H1 (cell line): Measurements from ENCODE around the gene PSMB1. TPM values are rescaled to one million over a fixed set of nuclear protein-coding genes. Genes with fewer than 3 reads are reported as not detected.

ENCODE experiments used
- CBX5 ChIP-seq: fragments of 300-800, 300-1000 bp; sonication (generic); IDR thresholded peaks from 2 replicates; pipeline ENCODE4 v1.7.1; 2016; ENCODE audit warnings: antibody characterized with exemption, low read length, low read depth
- CHD1 ChIP-seq: IDR thresholded peaks from 2 replicates; pipeline ENCODE4 v1.6.1; 2012; ENCODE audit warnings: low read depth, low read length, improper control_type of control experiment
- FOSL1 ChIP-seq: IDR thresholded peaks from 2 replicates; pipeline ENCODE4 v1.6.1; 2011; ENCODE audit warnings: mild to moderate bottlenecking, low read depth, low read length, moderate library complexity; ENCODE audit not compliant: insufficient read depth
- GTF2F1 ChIP-seq: IDR thresholded peaks from 2 replicates; pipeline ENCODE4 v1.6.1; 2012; ENCODE audit warnings: low read depth, low read length, improper control_type of control experiment, borderline replicate concordance
- KDM4A ChIP-seq: IDR thresholded peaks from one replicate; pipeline ENCODE4 v1.7.1; 2012; ENCODE audit warnings: low read depth, mild to moderate bottlenecking, moderate library complexity, low read length, inconsistent platforms; ENCODE audit not compliant: severe bottlenecking
- MAFK ChIP-seq: IDR thresholded peaks from 2 replicates; pipeline ENCODE4 v1.6.1; 2012; ENCODE audit warnings: low read depth, mild to moderate bottlenecking, improper control_type of control experiment, low read length
- SIRT6 ChIP-seq: IDR thresholded peaks from one replicate; pipeline ENCODE4 v1.7.1; 2012; ENCODE audit warnings: low read length, inconsistent platforms
- SUZ12 ChIP-seq: fragments of 200-600 bp; sonication (generic); IDR thresholded peaks from 2 replicates; pipeline ENCODE4 v1.6.1; 2012; ENCODE audit warnings: mild to moderate bottlenecking, inconsistent platforms, low read length, moderate library complexity, mixed read lengths
- polyA plus RNA-seq, 7 experiments: library from polyadenylated mRNA; depleted of rRNA in 3 of 7; stranded (reverse) in 5 of 7; unstranded in 2 of 7; fragments of >200 nt in 5 of 7; fragments of 200-250 nt in 2 of 7; gene quantifications; 1 replicate in 5 of 7; 2 replicates in 1 of 7; 4 replicates in 1 of 7; pipeline versions ENCODE4 v1.2.1 to v1.2.3, GENCODE V29; 2011 to 2013; ENCODE audit warnings: missing spikeins in 2 of 7, mixed read lengths in 2 of 7
- total RNA-seq: library from RNA; stranded (reverse); fragmentation: NEBNext Ultra II Directional; extraction: Animal tissue kit (Norgen Biotek cat#: 25700); gene quantifications from 2 replicates; pipeline ENCODE4 v1.2.1, GENCODE V29; 2021

The PSMB1 gene
- total and polyA plus RNA-seq, 2 of the 8 experiments (the other 6 are each of a cell fraction or from before 2014, with no cell fraction given), result 237 to 609 TPM

DNA sequence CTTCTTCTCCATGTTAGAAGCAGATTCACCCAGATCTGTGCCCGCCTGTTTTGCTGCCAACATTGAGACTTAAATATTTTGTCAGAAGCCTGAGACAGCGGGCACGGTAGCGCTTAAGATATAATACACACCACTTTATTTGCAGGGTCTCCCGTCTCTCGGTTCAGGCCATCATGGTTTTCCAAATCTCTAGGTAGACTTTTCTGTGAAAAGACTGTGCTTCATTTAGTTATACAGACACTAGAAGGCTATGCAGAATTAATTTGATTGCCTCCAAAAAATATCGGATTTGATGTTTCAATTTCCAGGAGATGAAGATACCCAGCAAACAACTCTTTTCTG is 1.7 kb upstream of the PSMB1 start (continued):
- no peak for TF ChIP-seq GTF2F1
- TF ChIP-seq CBX5, result no peak
- TF ChIP-seq KDM4A, result no peak
- TF ChIP-seq SIRT6, result no peak
- no peak for TF ChIP-seq MAFK
- no peak for TF ChIP-seq SUZ12
- TF ChIP-seq FOSL1, result no peak
- no peak for TF ChIP-seq CHD1
